Fibroblast of mammary gland (primary cell): ENCODE data around the gene BRSK2.

Experiments used
- DNase-seq: peaks from one replicate; pipeline ENCODE4 v3.0.0-alpha.2; 2010; ENCODE audit warnings: low read depth
- H3K4me3 ChIP-seq: 2 replicates; pipeline ENCODE4 v1.5.1; 2011; ENCODE audit warnings: low read depth, mild to moderate bottlenecking, low read length, moderate library complexity; ENCODE audit not compliant: control insufficient read depth
- CTCF ChIP-seq: conservative IDR thresholded peaks from 2 replicates; pipeline ENCODE4 v1.5.1; 2011; ENCODE audit warnings: low read depth, low read length, inconsistent platforms; ENCODE audit not compliant: control insufficient read depth, insufficient read depth

BRSK2 gene

DNA sequence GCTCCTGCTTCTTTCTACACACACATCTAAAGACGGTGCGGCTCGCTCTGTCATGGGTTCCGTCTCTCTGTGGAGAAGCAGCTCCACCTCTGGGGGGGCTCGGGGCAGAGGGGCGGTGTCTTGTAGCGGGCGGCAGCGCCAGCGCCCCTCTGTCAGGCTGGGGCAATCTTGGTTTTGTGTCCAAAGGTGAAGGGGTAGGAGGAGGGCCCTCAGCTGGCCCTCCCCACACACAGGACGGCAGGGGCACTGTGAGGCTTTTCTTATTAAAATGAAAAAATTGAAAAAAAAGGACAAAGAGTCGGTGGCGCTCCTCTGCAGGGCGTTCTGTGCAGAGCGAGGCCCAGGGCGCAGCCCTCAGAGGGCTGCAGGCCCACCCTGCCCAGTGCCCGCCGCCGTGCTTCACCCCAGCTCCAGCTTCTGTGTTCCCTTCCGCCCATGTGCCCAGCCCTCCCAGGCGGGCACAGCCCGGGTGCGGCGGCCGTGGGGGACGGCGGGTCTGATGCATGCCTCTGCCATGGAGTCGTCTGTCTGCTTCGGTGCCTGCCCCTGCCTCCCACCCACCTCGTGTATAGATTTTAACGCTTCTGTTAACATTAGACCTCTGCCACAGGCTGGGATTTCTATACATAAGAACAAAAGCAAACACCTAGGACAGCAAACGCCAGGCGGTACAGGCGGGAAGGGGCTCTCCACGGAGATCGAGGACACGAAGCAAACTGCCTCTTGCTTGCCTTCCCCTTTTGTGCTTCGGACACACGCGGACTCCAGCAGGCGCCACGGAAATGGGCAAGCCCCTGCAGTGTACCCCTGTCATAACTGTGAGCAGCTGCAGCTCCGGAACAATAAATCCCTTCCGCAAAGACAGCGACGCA, 72.3 kb downstream of the BRSK2 start:
- no peak for TF ChIP-seq CTCF
- DNase-seq, result no peak
- no peak overlapping the region for H3K4me3 ChIP-seq

- no peak for DNase-seq
- no peak overlapping the region for H3K4me3 ChIP-seq
- TF ChIP-seq CTCF, result no peak
Measured at GRCh38 chr11:1462698-1462975, 72.9 kb downstream of the BRSK2 start.

DNA sequence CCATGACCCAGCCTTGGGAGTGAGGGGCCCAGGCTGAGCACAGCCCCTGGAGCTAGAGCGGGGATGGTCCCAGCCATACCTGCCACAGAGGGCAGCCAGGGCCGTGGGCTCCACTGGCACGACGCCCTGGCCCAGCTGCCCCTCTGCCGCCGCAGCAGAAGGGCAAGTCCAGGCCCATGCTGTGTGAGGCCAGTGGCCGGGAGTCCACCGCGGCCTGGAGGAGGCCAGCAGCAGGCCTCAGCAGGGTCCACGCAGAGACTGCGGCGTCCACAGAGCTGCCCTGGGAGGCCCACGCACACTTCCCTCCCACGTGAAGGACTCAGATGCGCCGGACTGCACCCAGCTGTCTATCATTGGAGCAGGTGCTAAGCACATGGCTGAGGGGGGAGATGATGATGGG, 73.3 kb downstream of the BRSK2 start:
- no peak for DNase-seq
- no peak for TF ChIP-seq CTCF
- H3K4me3 ChIP-seq, result no peak overlapping the region

DNA sequence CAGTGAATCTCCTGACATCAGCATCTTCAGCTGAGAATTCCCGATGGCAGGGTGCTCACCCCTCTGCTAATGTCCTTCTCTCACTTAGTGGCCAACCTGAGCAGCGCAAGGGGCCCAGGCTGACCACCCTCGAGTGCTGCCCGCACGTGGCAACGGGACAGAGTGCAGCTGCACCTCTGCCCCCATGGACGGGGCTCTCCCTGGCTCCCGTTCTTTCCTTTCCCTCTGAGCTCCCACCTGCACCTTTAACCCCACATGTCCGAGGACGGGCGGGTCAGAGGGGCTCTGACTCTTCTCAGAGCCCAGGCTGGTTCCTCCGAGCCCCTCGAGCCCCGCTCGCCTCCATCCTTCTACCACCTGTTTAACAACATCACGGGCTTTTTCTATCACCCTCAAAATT, 77.0 kb downstream of the BRSK2 start:
- no peak for TF ChIP-seq CTCF
- DNase-seq, result no peak
- no peak overlapping the region for H3K4me3 ChIP-seq

- no peak for DNase-seq
- no peak overlapping the region for H3K4me3 ChIP-seq
- no peak for TF ChIP-seq CTCF
Measured at GRCh38 chr11:1467270-1467669, 77.5 kb downstream of the BRSK2 start.

GRCh38 chr11:1468002-1468401, 78.3 kb downstream of the BRSK2 start:
- TF ChIP-seq CTCF, result no peak
- no peak for DNase-seq
- no peak overlapping the region for H3K4me3 ChIP-seq

- TF ChIP-seq CTCF, result no peak
- H3K4me3 ChIP-seq, result no peak overlapping the region
- no peak for DNase-seq
Measured at GRCh38 chr11:1468473-1469066, 78.8 kb downstream of the BRSK2 start.
